GM19372 (cell line): ENCODE data around the gene BMPR2.
"Not testable (repeated sequence)": the region's sequence is repeated elsewhere in the genome, so short reads cannot be mapped to it uniquely, and the experiment has no call there.

Experiments used
- ATAC-seq: cut with Tn5 transposase; IDR thresholded peaks from one replicate; pipeline ENCODE4 v1.9.1; 2021; ENCODE audit warnings: mild to moderate bottlenecking, low read depth, moderate library complexity; ENCODE audit not compliant: unreplicated experiment

BMPR2 gene

GRCh38 chr2:202444000-202444399 is 67.9 kb downstream of the BMPR2 start:
- no peak for ATAC-seq

GRCh38 chr2:202449344-202449743 is 73.2 kb downstream of the BMPR2 start:
- ATAC-seq: no peak

GRCh38 chr2:202450785-202451184 is 74.7 kb downstream of the BMPR2 start:
- no peak for ATAC-seq

GRCh38 chr2:202452744-202453143 is 76.6 kb downstream of the BMPR2 start:
- ATAC-seq: no peak

- no peak for ATAC-seq
These were observed 78.4 kb downstream of the BMPR2 start for GRCh38 chr2:202454536-202454935.

- no peak for ATAC-seq
These were observed 79.0 kb downstream of the BMPR2 start for GRCh38 chr2:202455114-202455513.

- ATAC-seq: no peak
These were observed 84.0 kb downstream of the BMPR2 start for GRCh38 chr2:202460119-202460518.

GRCh38 chr2:202479090-202479489 is 103.0 kb downstream of the BMPR2 start:
- ATAC-seq: no peak

- ATAC-seq: no peak
These were observed 103.5 kb downstream of the BMPR2 start for GRCh38 chr2:202479610-202480009.

- ATAC-seq: no peak
These were observed 110.2 kb downstream of the BMPR2 start for GRCh38 chr2:202486351-202486750.

GRCh38 chr2:202488671-202489070 is 112.5 kb downstream of the BMPR2 start:
- no peak for ATAC-seq

GRCh38 chr2:202490479-202490878 is 114.4 kb downstream of the BMPR2 start:
- no peak for ATAC-seq

GRCh38 chr2:202491514-202491913 is 115.4 kb downstream of the BMPR2 start:
- ATAC-seq: no peak

GRCh38 chr2:202494300-202495229 is 118.4 kb downstream of the BMPR2 start:
- ATAC-seq: no peak

- no peak for ATAC-seq
These were observed 119.1 kb downstream of the BMPR2 start for GRCh38 chr2:202495230-202495604.

- ATAC-seq: not testable (repeated sequence)
These were observed 120.8 kb downstream of the BMPR2 start for GRCh38 chr2:202496835-202497472.

- ATAC-seq: not testable (repeated sequence)
These were observed 121.3 kb downstream of the BMPR2 start for GRCh38 chr2:202497473-202497866.

GRCh38 chr2:202499841-202500240 is 123.7 kb downstream of the BMPR2 start:
- ATAC-seq: not testable (repeated sequence)

GRCh38 chr2:202503276-202503675 is 127.1 kb downstream of the BMPR2 start:
- not testable (repeated sequence) for ATAC-seq

- no peak for ATAC-seq
These were observed 132.6 kb downstream of the BMPR2 start for GRCh38 chr2:202508686-202509085.

GRCh38 chr2:202510911-202511310 is 134.8 kb downstream of the BMPR2 start:
- ATAC-seq: no peak

GRCh38 chr2:202512176-202512575 is 136.0 kb downstream of the BMPR2 start:
- no peak for ATAC-seq
